ENCODE results near the gene ZNF667.

The ZNF667 gene

DNA sequence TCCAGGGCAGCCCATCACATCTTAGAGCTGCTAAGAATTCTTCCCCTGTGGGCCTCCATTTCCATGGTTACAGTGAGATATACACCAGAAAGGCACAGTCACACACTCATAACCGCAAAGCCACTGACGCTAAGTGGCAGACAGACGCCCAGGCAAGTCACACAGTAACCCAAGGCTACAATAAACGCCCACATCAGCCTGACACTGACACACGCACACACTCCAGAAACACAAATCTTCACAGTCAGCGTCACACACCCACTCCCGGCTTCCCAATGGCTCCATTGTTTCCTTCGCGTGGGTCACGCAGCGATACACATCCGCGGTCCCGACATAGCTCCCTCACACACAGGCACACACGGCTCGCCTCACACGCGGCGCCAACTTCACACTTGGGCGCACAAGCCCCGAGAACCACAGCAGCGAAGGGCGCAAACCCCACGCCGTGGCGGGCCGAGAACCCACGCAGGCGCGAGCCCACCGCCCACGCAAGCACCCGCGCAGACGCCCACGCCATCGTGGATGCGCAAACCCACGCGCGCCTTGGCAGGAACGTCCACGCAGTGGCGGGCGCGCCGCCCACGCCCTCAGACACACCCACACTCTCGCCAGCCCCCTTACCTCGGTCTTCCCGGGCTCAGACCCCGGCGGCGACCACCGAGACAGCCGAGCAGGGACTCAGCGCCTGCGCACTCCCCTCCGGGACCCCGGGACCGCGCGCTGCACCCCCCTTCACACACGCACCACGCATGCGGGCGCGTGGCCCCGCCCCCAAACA is at the start of gene ZNF667:
TSS of gene ZNF667 (minus strand) at position 695 of the 778 bp plus-strand sequence. CDS start 14,975 bp downstream, outside the sequence.
- DNase-seq: peak; percentile 7

DNA sequence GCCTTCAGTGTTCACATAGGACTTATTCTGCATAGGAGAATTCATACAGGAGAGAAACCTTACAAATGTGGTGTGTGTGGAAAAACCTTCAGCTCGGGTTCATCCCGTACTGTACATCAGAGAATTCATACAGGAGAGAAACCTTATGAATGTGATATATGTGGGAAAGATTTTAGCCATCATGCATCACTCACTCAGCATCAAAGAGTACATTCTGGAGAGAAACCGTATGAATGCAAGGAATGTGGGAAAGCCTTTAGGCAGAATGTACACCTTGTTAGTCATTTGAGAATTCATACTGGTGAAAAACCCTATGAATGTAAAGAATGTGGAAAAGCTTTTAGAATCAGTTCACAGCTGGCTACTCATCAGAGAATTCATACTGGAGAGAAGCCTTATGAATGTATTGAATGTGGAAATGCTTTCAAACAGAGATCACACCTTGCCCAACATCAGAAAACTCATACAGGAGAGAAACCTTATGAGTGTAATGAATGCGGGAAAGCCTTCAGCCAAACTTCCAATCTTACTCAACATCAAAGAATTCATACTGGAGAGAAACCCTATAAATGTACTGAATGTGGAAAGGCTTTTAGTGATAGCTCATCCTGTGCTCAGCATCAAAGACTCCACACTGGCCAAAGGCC is 48.2 kb upstream of the ZNF667 start:
- DNase-seq: no peak

DNA sequence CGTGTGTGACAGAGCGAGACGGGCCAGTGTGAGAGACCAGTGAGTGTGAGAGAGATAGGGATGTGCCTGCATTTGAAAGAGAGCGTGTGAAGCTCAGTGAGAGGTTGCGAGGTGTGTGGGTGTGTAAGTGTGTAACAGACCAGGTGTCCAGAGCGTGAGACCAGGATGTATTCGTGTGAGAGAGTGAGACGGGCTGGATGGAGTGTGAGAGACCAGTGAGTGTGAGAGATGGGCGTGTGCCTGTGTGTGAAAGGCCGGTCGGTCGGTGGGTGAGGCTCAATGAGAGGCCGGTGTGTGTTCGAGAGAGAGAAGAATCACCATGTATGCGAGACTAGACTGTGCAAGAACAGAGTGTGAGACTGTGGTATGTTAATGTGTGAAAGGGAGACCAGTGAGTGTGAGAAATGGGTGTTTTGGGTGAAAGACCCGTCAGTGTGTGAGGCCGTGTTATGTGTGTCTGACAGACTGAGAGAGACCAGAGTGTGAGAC is 31.2 kb upstream of the ZNF667 start:
- no peak for DNase-seq

DNA sequence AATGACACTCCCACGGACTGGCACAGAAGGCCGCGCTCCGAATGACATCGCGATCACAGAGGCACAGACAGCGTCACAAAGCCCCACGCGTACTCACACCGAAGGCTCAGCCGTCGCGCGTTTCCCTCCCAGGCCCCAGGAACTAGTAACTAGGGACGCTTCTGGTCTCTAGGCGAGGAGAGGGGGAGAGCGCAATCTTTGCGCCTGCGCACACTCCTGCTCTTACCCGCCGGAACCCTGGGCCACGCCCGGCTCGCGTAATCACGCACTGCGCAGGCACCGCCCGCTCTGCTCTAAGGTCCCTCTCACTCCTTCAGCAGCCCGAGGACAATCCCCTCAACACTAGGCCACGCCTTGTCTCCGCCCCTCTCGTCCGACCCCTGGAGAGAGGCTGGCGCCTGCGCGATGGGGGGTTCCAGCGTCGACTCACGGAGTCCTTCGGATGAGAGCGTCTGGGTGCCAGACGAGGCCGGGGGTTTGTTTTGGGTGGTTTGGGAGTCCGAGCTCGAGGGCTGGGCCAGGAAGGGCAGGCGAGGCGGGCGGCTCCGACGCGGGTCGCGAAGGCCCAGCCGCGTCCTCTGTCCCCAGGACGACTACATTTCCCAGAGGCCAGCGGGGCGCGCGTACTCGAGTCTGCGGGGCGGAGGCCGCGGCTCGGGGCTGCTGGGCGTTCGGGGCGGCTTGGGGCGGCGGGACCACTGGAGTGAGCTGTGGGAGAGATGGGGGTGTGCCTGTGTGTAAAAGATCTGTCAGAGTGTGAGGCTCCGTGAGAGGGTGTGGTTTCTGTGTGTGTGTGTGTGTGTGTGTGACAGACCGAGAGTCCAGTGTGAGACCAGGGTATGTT is 30.5 kb upstream of the ZNF667 start, which contains the start of gene ZNF471:
TSS of gene ZNF471 (plus strand) at position 410 of the 844 bp plus-strand sequence. CDS start 3,717 bp downstream, outside the sequence.
- DNase-seq: peak; percentile 70

DNA sequence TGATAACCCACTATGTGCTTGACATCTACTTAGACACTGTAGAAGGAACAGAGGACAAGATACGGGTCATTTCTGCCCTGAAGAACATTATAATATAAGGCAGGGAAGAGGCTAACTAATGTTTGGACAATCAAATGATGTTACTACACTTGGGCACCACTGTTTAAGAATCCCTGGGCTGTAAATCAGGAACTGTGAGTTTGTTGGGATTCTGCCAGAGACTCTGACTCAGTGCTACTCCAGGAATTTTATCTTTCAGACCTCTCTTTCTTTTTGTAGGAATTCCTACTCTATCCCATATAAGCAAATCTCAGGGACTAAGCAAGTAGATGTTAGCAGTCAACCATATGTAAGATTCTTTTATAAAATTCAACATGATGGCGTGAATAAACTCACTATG is 27.4 kb upstream of the ZNF667 start:
- DNase-seq: no peak

DNA sequence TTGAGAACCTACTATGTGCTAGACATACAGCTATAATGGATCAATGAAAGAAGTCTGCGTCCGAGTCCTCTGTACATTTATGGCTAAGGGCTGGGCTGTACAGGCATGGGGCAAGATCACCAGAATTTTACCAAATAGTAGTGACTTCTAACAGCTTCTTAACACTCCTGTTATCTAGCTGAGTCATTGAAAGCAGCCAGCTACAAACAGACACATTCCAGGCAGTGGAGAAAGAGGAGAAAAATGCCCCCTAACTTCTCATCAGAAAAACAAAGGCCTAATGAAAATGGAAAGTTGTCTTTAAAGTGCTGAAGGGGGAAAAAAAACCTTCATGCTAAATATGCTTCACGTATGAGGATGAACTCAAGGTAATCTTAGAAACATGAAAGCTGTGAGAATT is 14.3 kb upstream of the ZNF667 start:
- no peak for DNase-seq

DNA sequence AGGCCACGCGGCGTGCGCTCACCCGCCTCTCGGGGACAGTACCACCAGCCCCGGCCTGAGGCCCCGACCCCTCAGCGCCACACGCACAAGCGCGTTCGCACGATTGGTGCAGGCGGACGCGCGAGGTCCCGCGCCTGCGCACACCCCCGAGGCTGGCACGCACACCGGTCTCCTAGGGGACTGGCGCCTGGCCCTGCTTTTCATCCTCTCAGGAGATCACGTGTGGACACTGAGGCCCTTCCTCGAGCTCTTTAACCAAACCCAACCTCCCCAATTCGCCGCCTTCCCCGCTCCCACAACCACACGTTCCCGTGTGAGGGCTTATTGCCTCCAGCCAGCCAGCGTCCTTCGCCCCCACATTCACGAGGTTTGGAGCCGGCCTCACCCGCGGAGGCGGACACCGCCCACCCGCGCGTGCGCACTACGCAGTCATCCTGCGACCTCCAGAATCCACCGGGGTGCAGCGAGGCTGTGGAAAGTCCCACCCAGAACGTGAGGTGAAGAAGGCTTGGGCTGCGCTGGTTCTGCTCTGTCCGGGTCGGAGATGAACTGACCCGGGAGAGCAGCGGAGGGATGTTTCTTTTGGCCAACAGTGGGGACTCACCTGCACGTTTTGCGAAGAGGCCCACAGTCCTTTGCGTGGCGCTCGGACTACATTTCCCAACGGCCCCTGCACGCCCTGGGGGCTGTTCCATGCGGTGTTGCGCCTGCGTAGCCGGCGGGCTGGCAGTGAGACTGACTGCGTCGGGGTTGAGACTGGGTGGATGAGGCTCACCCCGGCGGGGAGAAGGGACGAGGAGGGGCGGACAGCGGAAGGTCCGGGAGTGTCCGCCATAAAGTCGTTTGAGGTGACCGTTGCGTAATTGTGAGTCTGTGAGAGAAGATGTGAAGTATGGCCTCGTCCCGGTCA is 539 bp upstream of the ZNF667 start:
- DNase-seq: peak; percentile 35

DNA sequence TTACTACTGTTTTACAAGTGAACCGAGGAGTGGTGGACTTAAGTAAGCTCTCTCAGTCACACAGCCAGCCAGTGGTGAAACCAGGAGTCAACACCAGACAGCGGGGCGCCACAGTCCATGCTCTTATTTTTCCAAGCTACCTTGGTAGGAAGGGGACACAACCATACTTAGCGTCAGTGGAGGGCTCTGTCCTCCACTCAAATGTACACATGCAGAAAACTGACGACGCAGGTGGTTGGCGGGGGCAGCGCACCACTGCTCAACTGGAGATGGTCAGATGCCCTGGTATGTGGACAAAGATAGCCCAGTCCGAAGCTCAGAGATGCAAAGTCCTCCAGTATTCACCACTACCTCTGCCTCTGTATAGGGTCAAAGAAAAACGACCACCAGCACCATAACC is 1.1 kb downstream of the ZNF667 start:
- no peak for DNase-seq

DNA sequence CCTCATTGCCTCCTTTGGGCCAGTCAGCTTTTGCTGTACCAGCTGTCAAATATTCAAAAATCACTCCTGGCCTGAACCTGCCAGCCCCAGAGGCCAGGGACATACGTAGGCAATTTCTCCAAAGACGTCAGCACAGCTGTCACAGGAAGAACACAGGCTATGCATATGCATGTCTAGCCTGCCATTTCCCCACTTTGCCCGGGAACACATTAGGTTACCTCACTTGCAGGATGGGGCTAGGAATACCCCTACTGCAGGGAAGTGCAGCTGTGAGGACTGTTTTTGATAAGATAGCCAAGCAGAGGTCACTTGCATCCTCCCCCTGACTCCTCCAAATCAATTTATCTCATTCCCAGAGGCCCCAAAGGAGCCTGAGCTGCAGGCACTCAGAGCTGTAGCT is 2.8 kb downstream of the ZNF667 start:
- no peak for DNase-seq

DNA sequence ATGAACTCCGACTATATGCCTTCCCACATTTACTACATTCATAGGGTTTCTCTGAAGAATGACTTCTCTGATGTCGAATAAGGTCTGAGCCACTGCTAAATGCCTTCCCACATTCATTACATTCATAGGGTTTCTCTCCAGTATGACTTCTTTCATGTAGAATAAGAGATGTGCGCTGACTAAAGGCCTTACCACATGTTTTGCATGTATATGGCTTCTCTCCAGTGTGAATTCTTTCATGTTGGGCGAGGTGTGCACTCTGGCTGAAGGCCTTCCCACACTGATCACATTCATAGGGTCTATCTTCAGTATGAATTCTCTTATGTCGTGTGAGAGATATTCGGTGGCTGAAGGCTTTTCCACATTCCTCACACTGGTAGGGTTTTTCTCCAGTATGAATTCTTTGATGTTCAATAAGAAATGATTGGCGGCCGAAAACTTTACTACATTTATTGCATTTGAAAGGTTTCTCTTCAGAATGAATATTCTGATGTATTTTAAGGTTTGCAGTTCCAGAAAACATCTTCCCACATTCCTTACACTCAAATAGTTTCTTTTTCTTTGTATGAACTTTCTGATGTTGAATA is 35.8 kb downstream of the ZNF667 start:
- no peak for DNase-seq

DNA sequence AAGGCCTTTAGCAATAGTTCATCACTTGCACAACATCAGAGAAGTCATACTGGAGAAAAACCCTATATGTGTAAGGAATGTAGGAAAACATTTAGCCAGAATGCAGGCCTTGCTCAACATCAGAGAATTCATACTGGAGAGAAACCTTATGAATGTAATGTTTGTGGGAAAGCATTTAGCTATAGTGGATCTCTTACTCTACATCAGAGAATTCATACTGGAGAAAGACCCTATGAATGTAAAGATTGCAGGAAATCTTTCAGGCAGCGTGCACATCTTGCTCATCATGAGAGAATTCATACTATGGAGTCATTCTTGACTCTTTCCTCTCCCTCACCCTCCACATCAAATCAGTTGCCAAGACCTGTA is 53.2 kb downstream of the ZNF667 start:
- no peak for DNase-seq

DNA sequence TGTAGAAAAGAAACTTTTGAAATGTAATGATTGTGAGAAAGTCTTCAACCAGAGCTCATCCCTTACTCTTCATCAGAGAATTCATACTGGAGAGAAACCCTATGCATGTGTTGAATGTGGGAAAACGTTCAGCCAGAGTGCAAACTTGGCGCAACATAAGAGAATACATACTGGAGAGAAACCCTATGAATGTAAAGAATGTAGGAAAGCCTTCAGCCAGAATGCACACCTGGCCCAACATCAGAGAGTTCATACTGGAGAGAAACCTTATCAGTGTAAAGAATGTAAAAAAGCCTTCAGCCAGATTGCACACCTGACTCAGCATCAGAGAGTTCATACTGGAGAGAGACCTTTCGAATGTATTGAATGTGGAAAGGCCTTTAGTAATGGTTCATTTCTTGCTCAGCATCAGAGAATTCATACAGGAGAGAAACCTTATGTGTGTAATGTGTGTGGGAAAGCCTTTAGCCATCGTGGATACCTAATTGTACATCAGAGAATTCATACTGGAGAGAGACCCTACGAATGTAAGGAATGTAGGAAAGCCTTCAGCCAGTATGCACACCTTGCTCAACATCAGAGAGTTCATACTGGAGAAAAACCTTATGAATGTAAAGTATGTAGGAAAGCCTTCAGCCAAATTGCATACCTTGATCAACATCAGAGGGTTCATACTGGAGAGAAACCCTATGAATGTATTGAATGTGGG is 53.7 kb downstream of the ZNF667 start:
- DNase-seq: no peak

DNA sequence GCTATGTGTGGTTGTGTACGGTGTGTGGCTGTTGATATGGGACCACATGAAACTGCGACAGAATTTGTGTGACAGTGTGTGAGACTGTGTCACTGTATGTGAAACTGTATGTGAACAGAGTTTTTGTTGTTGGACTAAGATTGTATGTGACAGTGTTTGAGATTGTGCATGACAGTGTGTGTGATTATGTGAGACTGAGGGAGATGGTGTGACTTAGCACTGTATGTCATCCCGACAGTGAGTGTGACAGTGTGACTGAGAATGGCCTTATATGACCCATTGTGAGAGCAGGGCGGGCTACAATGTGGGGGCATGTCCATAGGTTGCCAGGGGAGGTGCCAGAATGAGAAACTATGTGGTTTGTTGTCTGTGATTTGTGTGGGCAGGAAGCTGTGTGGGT is 72.1 kb downstream of the ZNF667 start:
- DNase-seq: no peak

DNA sequence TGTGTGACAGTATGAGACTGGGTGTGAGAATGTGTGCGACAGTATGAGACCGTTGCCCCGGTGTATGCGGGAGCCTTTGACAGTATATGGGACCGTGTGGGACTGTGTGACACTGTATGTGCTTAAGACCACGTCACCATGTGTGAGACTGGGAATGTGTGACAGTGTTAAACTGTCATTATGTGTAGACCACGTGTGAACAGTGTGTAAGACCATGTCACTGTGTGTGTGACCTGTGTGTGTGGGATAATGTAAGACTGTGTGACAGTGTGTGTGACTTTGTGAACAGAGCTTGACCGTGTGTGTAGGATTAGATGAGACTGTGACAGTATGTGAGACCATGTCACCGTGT is 72.5 kb downstream of the ZNF667 start:
- no peak for DNase-seq

DNA sequence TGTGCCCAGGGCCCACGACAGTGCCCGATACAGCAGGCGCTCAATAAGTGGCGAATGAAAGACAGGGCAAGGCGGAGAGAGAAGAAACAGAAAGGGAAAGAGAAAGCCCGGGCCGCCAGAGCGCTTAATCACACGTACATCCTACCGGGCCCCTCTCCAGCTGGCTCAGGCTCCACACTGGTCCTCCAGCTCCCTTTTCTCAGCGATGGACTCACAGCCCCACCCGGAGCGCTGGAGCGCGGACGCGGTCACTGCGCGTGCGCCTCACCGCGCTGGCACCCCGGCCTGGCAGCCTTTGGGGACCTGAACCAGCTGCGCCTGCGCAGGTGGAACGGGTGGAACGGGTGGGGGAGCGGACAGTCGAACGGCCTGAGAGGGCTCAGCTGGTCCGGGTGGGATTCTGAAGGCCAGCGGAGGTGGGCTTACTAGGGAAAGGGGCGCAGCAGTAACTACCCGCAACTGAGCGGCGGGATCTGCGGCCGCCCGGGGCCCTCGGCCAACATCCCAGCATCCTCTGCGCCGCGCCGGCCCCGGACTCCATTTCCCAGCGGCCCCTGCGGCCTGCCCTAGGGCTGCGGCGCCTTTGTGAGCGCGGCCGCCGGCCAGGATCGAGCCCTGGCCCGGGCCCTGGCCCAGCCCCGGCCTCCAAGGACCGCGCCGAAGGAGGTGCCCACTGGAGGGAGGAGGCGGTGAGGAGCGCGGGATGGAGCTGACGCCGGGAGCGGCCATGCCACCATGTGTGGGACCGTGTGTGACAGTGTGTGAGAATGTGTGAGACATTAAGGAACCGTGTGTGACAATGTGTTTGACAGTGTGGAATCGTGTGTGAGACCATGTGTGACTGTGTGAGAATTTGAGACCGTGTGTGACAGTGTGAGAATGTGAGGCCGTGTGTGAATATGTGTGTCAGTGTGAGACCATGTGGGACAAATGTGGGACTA is 73.1 kb downstream of the ZNF667 start, which contains the start of gene ZNF583:
TSS of gene ZNF583 (plus strand) at position 569 of the 941 bp plus-strand sequence. CDS start 2,783 bp downstream, outside the sequence.
- peak; percentile 91 for DNase-seq

DNA sequence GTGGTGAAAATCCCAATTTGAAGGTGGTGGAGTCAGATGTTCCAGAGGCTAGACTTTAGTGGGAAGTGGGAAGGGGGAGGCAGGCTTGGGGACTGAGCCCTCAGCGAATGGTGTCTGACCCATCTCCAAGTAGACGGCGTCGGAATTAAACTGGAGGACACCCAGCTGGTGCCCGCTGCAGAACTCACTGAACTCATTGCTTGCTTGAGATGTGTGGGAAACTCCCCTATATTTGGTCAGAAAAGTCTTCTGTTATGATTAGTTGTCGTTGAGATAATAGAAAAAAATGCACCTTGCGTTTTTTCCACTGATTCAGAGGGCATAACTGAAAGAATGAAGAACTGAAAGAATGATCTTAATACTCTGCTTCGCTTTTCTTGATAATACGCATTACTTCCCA is 73.9 kb downstream of the ZNF667 start:
- peak; percentile 5 for DNase-seq

DNA sequence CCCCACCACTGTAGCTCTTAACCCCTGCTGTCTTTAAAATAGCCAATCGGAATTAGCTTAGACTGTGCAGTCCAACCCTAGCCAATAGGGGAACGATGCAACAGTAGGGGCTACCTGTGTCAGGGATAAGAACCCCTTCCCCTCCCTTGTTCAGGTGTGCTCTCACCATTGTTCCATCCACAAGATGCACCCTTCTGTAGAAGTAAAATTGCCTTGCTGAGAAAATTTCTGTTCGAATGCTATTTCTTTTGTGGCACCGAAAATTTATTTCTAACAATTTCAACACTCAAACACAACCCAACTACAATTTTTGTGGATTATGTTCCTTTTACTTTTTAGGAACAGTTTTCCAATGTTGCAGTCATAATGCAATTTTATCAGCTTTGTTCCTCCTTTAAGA is 76.7 kb downstream of the ZNF667 start:
- no peak for DNase-seq

DNA sequence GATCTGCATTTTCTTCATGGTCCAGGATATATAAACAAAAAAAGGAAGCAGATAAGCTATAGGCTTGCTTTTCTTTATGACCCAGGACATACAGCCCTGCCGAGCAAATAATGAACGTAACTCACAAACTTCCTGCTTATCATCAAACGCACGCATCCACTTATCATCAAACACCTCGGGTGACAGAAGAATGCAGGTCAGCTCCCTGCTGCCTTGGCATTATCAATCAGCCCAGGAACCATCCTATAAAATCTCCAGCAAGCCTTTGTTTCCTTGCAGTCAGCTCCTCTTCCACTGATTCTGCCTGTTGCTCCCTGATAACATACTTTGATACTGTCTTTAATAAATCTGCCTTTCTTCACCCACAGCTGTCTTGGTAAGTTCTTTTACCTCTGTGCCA is 78.3 kb downstream of the ZNF667 start:
- DNase-seq: no peak

DNA sequence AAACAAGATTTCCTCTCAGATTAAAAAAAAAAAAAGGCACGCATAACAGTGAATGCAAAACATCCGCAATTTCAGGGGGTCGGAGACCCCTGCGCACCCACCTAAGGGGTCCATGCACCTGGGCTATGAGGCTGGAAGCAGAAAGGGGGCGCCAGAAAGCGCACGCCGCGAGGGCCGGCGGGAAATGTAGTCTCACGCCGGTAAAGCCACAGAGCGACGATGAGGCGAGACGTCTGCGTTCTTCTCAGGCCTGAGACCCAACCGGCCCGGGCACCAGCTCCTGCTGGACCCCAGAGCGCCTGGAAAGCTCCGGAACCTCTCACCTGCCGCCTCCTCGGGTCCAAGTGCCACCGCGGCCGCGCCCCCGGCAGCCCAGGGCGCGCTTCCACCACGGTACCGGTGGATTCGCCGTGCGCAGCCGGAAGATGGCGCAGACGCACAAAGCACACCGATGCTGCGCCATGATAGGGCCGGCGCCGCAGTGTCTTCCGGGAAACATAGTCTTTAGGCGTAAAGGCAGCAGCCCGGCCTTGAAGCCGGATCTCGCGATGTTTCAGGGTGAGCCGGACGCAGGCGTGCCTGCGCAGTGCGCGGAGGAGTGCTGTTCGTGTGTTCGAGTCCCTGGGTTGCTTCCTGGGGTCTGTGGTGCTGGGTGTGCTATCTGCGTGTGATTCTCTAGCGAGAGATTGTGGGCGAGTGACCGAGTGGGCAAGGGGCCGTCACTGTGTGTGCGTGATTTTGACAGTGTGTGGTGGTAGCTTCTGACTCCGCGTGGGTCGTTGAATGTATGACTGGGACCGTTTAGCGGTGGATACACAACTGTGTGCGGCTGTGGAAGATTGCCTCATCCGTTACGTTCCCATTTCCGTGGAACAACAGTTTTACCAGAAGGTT is 83.8 kb downstream of the ZNF667 start, which contains the start of gene ZNF582:
TSS of gene ZNF582 (minus strand) at position 416 of the 894 bp plus-strand sequence. CDS start 1,782 bp downstream, outside the sequence.
- peak; percentile 91 for DNase-seq

All from activated CD4-positive, alpha-beta T cell treated with anti-CD3 and anti-CD28 coated beads, Interleukin-2, amount 50 U/mL, for 16 hours (primary cell).